Suprapubic skin (tissue), 4 donors: Measurements from ENCODE around the gene GFM2. TPM values are rescaled to one million over a fixed set of nuclear protein-coding genes. Genes with fewer than 3 reads are reported as not detected.

Source experiments
- DNase-seq, 2 donors: peaks; one replicate each; pipeline ENCODE4 v3.0.0-alpha.2; 2019; ENCODE audit warnings: low spot score in 2 of 2
- H3K27ac ChIP-seq: fragments of 200-600 bp; sonication (generic); one replicate; pipeline ENCODE4 v1.5.1; 2019
- H3K27me3 ChIP-seq: fragments of 200-600 bp; sonication (generic); one replicate; pipeline ENCODE4 v1.5.1; 2019
- H3K36me3 ChIP-seq: fragments of 200-600 bp; sonication (generic); one replicate; pipeline ENCODE4 v1.5.1; 2019
- H3K4me1 ChIP-seq: fragments of 200-600 bp; sonication (generic); one replicate; pipeline ENCODE4 v1.5.1; 2019
- H3K4me3 ChIP-seq: fragments of 200-600 bp; sonication (generic); one replicate; pipeline ENCODE4 v1.5.1; 2019; ENCODE audit warnings: mild to moderate bottlenecking
- H3K9me3 ChIP-seq: fragments of 200-600 bp; sonication (generic); one replicate; pipeline ENCODE4 v1.5.1; 2019
- CTCF ChIP-seq, 2 donors: fragments of 200-600 bp in 1 of 2; fragments of 450-650 bp in 1 of 2; sonication (generic) in 1 of 2; IDR thresholded peaks; one replicate each; pipeline ENCODE4 v1.5.1; 2016 to 2019; ENCODE audit warnings: antibody characterized with exemption in 2 of 2, mild to moderate bottlenecking in 1 of 2, moderate library complexity in 1 of 2
- EP300 ChIP-seq: sonication (generic); formaldehyde crosslinking; IDR thresholded peaks from one replicate; pipeline ENCODE4 v1.6.1; 2017; ENCODE audit warnings: antibody characterized with exemption
- POLR2A ChIP-seq, 2 donors: fragments of 450-650 bp; IDR thresholded peaks; one replicate each; pipeline ENCODE4 v1.6.1; 2017; ENCODE audit warnings: antibody characterized with exemption in 2 of 2, mild to moderate bottlenecking in 2 of 2, moderate library complexity in 2 of 2
- POLR2AphosphoS5 ChIP-seq, 3 donors: sonication (generic); formaldehyde crosslinking; IDR thresholded peaks; one replicate each; pipeline ENCODE4 v1.6.1; 2017; ENCODE audit warnings: antibody characterized with exemption in 3 of 3
- WGBS: methylation state at CpG from one replicate; pipeline ENCODE4 v1.1.5; 2018; 5-methylcytosine and 5-hydroxymethylcytosine counted together
- total RNA-seq, 4 donors: library from RNA; depleted of rRNA; stranded (reverse); fragments of >200 nt; gene quantifications; one replicate each; pipeline ENCODE4 v1.1.0, GENCODE V29; 2016

GFM2 gene
- total RNA-seq, 4 donors from 2014 or later, result 19.2 to 24.7 (median 21.2) TPM

GRCh38 chr5:74772359-74772758, 5.4 kb upstream of the GFM2 start:
- no peak for TF ChIP-seq EP300
- TF ChIP-seq POLR2AphosphoS5 (IDR thresholded peaks at IDR 0.05), result no peak
- TF ChIP-seq CTCF (IDR thresholded peaks at IDR 0.05), result no peak
- TF ChIP-seq POLR2A (IDR thresholded peaks at IDR 0.05), result no peak
- H3K36me3 ChIP-seq, result peaks cover 75% of the 10 kb centered on the region
- H3K27ac ChIP-seq, result no peak overlapping the region
- H3K27me3 ChIP-seq, result no peaks in the 10 kb centered on the region
- H3K4me1 ChIP-seq, result peaks cover 12% of the 10 kb centered on the region
- H3K4me3 ChIP-seq, result no peak overlapping the region
- H3K9me3 ChIP-seq, result no peaks in the 10 kb centered on the region
- WGBS, result 77% methylated on average over 7 of the region's 7 CpGs
- DNase-seq, result no peak

- Histone ChIP-seq H3K27me3 (no peaks in the 10 kb centered on the region), H3K4me3 (peak overlapping the region; percentile 99), H3K9me3 (no peaks in the 10 kb centered on the region), H3K27ac (peak overlapping the region; percentile 88), H3K36me3 (peaks cover 36% of the 10 kb centered on the region), H3K4me1 (peaks cover 28% of the 10 kb centered on the region)
- TF ChIP-seq POLR2AphosphoS5 (IDR thresholded peaks at IDR 0.05) (no peak), EP300 (no peak), POLR2A (IDR thresholded peaks at IDR 0.05) (no peak), CTCF (IDR thresholded peaks at IDR 0.05) (no peak)
- no peak for DNase-seq
- WGBS, result under 1% methylated on average over 9 of the region's 9 CpGs
These were observed 629 bp upstream of the GFM2 start for GRCh38 chr5:74767579-74767913.

GRCh38 chr5:74766418-74766848, 484 bp downstream of the GFM2 start:
- DNase-seq, result no peak
- H3K27ac ChIP-seq, result peak overlapping the region; percentile 88
- TF ChIP-seq EP300 (no peak), CTCF (IDR thresholded peaks at IDR 0.05) (peak in 1 of 2 donors; percentile 36)
- H3K4me3 ChIP-seq, result peak overlapping the region; percentile 99
- peaks cover 34% of the 10 kb centered on the region for H3K36me3 ChIP-seq
- no peaks in the 10 kb centered on the region for H3K9me3 ChIP-seq
- WGBS, result 0% methylated on average over 10 of the region's 10 CpGs
- no peaks in the 10 kb centered on the region for H3K27me3 ChIP-seq
- peaks cover 30% of the 10 kb centered on the region for H3K4me1 ChIP-seq

- H3K27ac ChIP-seq, result no peak overlapping the region
- peaks cover 29% of the 10 kb centered on the region for H3K36me3 ChIP-seq
- TF ChIP-seq POLR2A (IDR thresholded peaks at IDR 0.05), result no peak
- no peaks in the 10 kb centered on the region for H3K9me3 ChIP-seq
- peaks cover 31% of the 10 kb centered on the region for H3K4me1 ChIP-seq
- H3K27me3 ChIP-seq, result no peaks in the 10 kb centered on the region
- DNase-seq, result no peak
- H3K4me3 ChIP-seq, result peak overlapping the region; percentile 99
- WGBS, result 66% methylated on average over 27 of the region's 27 CpGs
These were observed 988 bp downstream of the GFM2 start for GRCh38 chr5:74765929-74766328.

GRCh38 chr5:74765201-74765600, 1.7 kb downstream of the GFM2 start:
- Histone ChIP-seq H3K27ac (no peak overlapping the region), H3K4me1 (peaks cover 31% of the 10 kb centered on the region), H3K36me3 (peaks cover 23% of the 10 kb centered on the region), H3K27me3 (no peaks in the 10 kb centered on the region), H3K4me3 (peak overlapping the region; percentile 99), H3K9me3 (no peaks in the 10 kb centered on the region)
- TF ChIP-seq POLR2AphosphoS5 (IDR thresholded peaks at IDR 0.05), result no peak
- no peak for TF ChIP-seq CTCF (IDR thresholded peaks at IDR 0.05)
- no peak for TF ChIP-seq POLR2A (IDR thresholded peaks at IDR 0.05)
- no peak for TF ChIP-seq EP300
- WGBS, result 69% methylated on average over 9 of the region's 9 CpGs
- no peak for DNase-seq

GRCh38 chr5:74763504-74763903, 3.4 kb downstream of the GFM2 start:
- TF ChIP-seq EP300 (no peak), POLR2A (IDR thresholded peaks at IDR 0.05) (no peak), POLR2AphosphoS5 (IDR thresholded peaks at IDR 0.05) (no peak), CTCF (IDR thresholded peaks at IDR 0.05) (no peak)
- H3K4me1 ChIP-seq, result peaks cover 29% of the 10 kb centered on the region
- no peak overlapping the region for H3K4me3 ChIP-seq
- H3K27ac ChIP-seq, result no peak overlapping the region
- no peak for DNase-seq
- H3K36me3 ChIP-seq, result peaks cover 21% of the 10 kb centered on the region
- H3K9me3 ChIP-seq, result no peaks in the 10 kb centered on the region
- H3K27me3 ChIP-seq, result no peaks in the 10 kb centered on the region
